Nephron (organoid): ENCODE data around the gene SYT13.

Experiments
- H3K27ac Mint-ChIP-seq, 3 experiments: 2 replicates each; pipeline ENCODE4 v1.8.0; 2020; ENCODE audit warnings: mixed read lengths in 3 of 3, mild to moderate bottlenecking in 2 of 3, moderate library complexity in 1 of 3
- H3K27me3 Mint-ChIP-seq: 2 replicates; pipeline ENCODE4 v1.8.0; 2021; ENCODE audit warnings: low read depth, mild to moderate bottlenecking, moderate library complexity, mixed read lengths
- H3K36me3 Mint-ChIP-seq: 2 replicates; pipeline ENCODE4 v1.8.0; 2020; ENCODE audit warnings: low read depth, mixed read lengths
- H3K4me1 Mint-ChIP-seq: 2 replicates; pipeline ENCODE4 v1.8.0; 2020; ENCODE audit warnings: mixed read lengths
- H3K4me3 Mint-ChIP-seq, 3 experiments: 2 replicates each; pipeline ENCODE4 v1.8.0; 2020; ENCODE audit warnings: mild to moderate bottlenecking in 3 of 3, mixed read lengths in 3 of 3, moderate library complexity in 2 of 3
- H3K9me3 Mint-ChIP-seq: 2 replicates; pipeline ENCODE4 v1.8.0; 2020; ENCODE audit warnings: mixed read lengths
- CTCF ChIP-seq, 3 experiments: fragments of 200-600 bp; sonication (generic); IDR thresholded peaks; one replicate each; pipeline ENCODE4 v1.5.0; 2021; ENCODE audit warnings: antibody characterized with exemption in 3 of 3; ENCODE audit not compliant: unreplicated experiment in 3 of 3

Gene SYT13

GRCh38 chr11:45319077-45319476 lies 32.9 kb upstream of the SYT13 start:
- no peak overlapping the region for H3K27ac Mint-ChIP-seq

GRCh38 chr11:45318516-45318915 lies 32.4 kb upstream of the SYT13 start:
- Mint-ChIP-seq H3K4me3 (no peak overlapping the region), H3K27me3 (peaks cover 30% of the 10 kb centered on the region), H3K27ac (no peak overlapping the region), H3K36me3 (no peaks in the 10 kb centered on the region), H3K9me3 (no peaks in the 10 kb centered on the region), H3K4me1 (peaks cover 10% of the 10 kb centered on the region)
- no peak for TF ChIP-seq CTCF (IDR thresholded peaks at IDR 0.05; ENCODE audit: unreplicated experiment in 3 of 3)

More at GRCh38 chr11:45319077-45319476, 32.9 kb upstream of the SYT13 start:
- TF ChIP-seq CTCF (IDR thresholded peaks at IDR 0.05; ENCODE audit: unreplicated experiment in 3 of 3) = no peak
- Mint-ChIP-seq H3K36me3 (no peaks in the 10 kb centered on the region), H3K4me3 (no peak overlapping the region), H3K4me1 (peaks cover 10% of the 10 kb centered on the region), H3K27me3 (peaks cover 27% of the 10 kb centered on the region), H3K9me3 (no peaks in the 10 kb centered on the region)

- Mint-ChIP-seq H3K36me3 (no peaks in the 10 kb centered on the region), H3K27ac (no peak overlapping the region), H3K4me1 (peaks cover 10% of the 10 kb centered on the region), H3K9me3 (no peaks in the 10 kb centered on the region), H3K27me3 (peaks cover 31% of the 10 kb centered on the region), H3K4me3 (no peak overlapping the region)
- TF ChIP-seq CTCF (IDR thresholded peaks at IDR 0.05; ENCODE audit: unreplicated experiment in 3 of 3) = no peak
These were observed 30.1 kb upstream of the SYT13 start for GRCh38 chr11:45316258-45316657.

- Mint-ChIP-seq H3K4me1 (peaks cover 10% of the 10 kb centered on the region), H3K9me3 (no peaks in the 10 kb centered on the region), H3K4me3 (no peak overlapping the region), H3K36me3 (no peaks in the 10 kb centered on the region), H3K27me3 (peaks cover 33% of the 10 kb centered on the region), H3K27ac (no peak overlapping the region)
- TF ChIP-seq CTCF (IDR thresholded peaks at IDR 0.05; ENCODE audit: unreplicated experiment in 3 of 3) = no peak
These were observed 28.8 kb upstream of the SYT13 start for GRCh38 chr11:45314900-45315299.

GRCh38 chr11:45313171-45313865 lies 27.2 kb upstream of the SYT13 start:
- H3K9me3 Mint-ChIP-seq = no peaks in the 10 kb centered on the region
- peaks cover 33% of the 10 kb centered on the region for H3K27me3 Mint-ChIP-seq
- no peaks in the 10 kb centered on the region for H3K36me3 Mint-ChIP-seq
- H3K27ac Mint-ChIP-seq = no peak overlapping the region
- H3K4me1 Mint-ChIP-seq = peaks cover 10% of the 10 kb centered on the region
- no peak for TF ChIP-seq CTCF (IDR thresholded peaks at IDR 0.05; ENCODE audit: unreplicated experiment in 3 of 3)
- H3K4me3 Mint-ChIP-seq = no peak overlapping the region
